ENCODE data around the gene PCSK5.
A peak's percentile ranks its signal among the peaks of the same experiment; 100 is the strongest.
"Not testable (repeated sequence)": the region's sequence is repeated elsewhere in the genome, so short reads cannot be mapped to it uniquely, and the experiment has no call there.

The PCSK5 gene

DNA sequence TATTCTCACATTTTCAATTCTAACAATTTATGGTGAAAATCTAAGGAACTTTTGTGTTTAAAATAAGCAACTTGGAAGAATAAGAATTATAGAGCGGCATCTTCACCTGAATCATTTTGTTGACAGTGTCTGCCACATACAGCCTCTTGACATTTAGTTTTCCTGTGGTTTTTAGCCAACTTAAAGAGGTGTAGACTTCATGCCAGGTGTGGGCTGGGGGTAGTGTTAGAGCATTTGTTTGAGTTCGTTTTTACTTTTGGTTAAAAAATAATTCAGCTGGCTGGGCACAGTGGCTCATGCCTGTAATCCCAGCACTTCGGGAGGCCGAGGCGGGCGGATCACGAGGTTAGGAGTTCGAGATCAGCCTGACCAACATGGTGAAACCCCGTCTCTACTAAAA lies 72.8 kb downstream of the PCSK5 start:
- not testable (repeated sequence) for DNase-seq

GRCh38 chr9:75964427-75964826 lies 74.0 kb downstream of the PCSK5 start:
- no peak for DNase-seq

DNA sequence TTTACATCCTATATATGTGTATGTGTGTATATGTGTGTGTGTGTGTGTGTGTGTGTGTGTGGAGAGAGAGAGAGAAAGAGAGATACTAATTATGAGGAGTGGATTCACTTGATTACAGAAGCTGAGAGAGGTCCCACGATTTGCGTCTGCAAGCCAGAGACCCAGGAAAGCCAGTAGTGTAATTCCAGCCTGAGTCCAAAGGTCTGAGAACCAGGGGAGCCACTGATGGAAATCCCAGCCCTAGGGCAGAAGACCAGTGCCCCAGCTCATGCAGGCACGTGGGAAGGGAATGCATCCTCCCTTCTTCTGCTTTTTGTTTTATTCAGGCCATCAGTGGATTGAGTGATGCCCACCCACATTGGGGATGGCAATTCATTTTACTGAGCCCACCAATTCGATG lies 74.8 kb downstream of the PCSK5 start:
- DNase-seq: no peak

- no peak for DNase-seq
Observed at GRCh38 chr9:75967556-75967955, 77.1 kb downstream of the PCSK5 start.

GRCh38 chr9:75974016-75974766 lies 83.7 kb downstream of the PCSK5 start:
- DNase-seq: no peak

DNA sequence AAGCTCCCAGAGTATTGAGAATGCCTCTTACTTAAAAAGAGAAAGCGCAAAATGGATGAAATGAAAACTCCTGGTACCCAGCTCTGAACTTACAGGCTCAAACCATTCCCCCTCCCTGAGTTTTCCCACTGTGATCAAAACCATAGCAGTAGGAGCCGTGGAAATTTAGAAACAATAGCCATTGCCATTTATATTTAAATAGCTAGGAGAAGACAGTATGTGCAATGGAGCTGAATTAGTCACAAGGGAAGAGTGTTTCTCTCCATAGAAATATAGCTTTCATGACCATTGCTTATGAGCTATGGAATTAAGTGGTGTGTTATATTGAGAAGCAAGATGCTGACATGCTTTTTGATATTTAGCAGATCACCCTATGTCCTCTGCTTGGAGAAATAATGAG lies 84.6 kb downstream of the PCSK5 start:
- DNase-seq: no peak

DNA sequence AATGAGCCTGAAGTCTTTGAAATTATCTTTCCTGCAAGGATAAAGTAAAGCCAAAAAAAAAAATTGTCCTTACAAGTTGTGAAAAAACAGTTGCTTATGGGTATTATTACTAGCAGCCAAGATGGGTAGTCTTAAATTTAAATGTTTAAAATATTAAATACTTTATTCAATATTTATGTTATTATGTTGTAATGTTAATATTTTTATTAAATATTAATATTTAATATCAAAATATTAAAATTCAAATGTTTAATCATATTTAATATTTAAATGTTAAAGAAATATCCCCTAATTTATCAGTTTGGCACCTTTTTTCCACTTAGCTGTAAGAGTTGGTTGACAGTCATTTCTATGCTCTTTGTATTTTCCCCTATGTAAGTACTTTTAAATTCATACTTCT lies 86.1 kb downstream of the PCSK5 start:
- DNase-seq: no peak

DNA sequence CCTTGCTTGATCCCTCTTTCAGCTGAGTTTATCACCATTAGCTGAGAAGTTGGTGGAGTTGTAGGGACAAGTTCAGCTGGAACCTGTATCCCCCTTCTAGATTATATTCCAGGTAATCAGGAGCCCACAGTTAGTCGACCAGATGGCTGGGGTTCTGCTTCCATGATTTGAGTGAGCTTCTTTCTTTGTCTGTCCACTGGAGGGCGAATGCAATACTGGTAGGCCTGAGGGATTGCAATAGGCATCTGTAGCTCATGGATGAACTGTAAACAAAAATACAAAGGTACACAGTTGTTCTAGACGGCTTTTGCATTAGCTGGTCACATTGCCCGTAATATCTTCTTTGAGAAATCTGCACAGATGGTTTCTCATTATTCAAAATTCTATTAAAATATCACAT lies 88.9 kb downstream of the PCSK5 start:
- peak in 3 of 4 experiments; percentile 3 to 29 (median 21) for DNase-seq

- DNase-seq: no peak
Observed at GRCh38 chr9:75983319-75984045, 93.0 kb downstream of the PCSK5 start.

GRCh38 chr9:75985515-75985914 lies 95.0 kb downstream of the PCSK5 start:
- no peak for DNase-seq

DNA sequence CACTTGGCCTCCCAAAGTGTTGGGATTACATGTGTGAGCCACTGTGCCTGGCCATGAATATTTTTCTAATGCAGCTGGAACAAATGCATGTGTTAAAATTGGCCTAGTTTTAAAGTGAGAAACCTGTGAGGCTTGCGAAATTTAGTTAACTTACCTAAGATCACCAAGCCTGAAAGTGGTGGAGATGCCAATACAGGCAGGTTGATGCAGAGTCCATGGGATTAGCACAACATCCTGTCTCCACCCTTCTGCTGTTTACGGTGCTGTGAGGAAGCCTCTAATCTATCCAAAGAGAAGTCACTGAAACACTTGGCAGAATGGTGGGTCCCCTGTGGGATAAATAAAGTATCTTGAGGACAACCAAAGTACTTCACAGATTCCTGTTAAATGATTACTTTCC lies 98.2 kb downstream of the PCSK5 start:
- DNase-seq: no peak

GRCh38 chr9:75990156-75990555 lies 99.7 kb downstream of the PCSK5 start:
- no peak for DNase-seq

GRCh38 chr9:75990576-75991304 lies 100.3 kb downstream of the PCSK5 start:
- DNase-seq: no peak

GRCh38 chr9:75992482-75993206 lies 102.2 kb downstream of the PCSK5 start:
- DNase-seq: no peak

DNA sequence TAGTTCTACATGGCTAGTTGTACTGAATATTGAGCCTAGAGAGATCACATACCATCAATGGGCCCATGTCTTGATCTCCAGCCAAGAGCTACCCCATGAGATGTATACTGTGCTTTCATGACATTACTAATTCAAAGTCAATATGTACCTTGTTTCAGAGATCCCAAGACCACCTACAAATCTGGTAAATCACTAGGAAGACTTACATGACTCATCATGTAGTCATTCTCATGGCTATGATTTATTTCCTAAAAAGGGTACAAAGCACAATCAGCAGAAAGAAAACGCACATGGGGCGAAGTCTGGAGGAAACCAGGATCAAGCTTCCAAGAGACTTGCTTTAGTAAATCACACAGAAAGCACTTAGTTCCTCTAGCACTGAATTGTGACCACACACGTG lies 103.0 kb downstream of the PCSK5 start:
- peak in 3 of 4 experiments; percentile 4 to 28 (median 12) for DNase-seq

GRCh38 chr9:75995066-75995465 lies 104.6 kb downstream of the PCSK5 start:
- no peak for DNase-seq

DNA sequence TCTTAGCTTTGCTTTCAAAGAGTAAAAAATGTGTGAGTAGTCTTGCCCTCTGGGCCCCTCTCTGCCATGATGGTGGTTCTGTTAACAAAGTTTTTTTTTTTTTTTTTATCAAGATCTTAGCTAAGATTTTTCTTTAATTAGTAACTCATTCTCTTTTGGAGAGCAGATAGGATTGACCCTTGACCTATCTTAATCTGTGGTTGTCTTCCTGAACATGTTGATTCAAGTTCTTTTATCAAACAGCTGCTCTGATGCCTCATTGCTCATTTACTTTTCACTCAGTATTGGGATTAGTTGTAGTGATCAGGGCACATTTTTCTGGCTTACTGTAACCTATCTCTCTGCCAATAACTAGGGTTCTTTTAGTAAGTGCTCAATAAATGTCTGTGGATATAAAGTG lies 106.3 kb downstream of the PCSK5 start:
- no peak for DNase-seq

DNA sequence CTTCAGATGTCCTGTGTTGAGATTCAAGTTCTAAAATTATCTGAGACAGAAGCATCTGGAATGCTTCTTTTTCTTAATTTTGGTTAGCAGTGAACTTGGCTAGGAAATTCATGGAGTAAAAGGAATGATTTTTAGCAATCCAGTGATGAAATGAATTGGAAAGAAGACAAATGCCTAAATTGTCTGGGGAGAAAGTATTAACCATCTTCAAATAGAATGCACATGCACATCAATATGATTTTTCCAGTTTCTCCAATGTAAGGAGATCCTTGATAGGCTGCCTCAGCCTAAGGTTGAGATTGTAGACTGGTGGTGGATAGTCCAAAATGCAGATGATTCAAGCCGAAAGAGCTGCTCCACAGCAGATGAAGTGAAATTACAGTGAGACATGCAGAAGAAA lies 106.7 kb downstream of the PCSK5 start:
- DNase-seq: no peak

DNA sequence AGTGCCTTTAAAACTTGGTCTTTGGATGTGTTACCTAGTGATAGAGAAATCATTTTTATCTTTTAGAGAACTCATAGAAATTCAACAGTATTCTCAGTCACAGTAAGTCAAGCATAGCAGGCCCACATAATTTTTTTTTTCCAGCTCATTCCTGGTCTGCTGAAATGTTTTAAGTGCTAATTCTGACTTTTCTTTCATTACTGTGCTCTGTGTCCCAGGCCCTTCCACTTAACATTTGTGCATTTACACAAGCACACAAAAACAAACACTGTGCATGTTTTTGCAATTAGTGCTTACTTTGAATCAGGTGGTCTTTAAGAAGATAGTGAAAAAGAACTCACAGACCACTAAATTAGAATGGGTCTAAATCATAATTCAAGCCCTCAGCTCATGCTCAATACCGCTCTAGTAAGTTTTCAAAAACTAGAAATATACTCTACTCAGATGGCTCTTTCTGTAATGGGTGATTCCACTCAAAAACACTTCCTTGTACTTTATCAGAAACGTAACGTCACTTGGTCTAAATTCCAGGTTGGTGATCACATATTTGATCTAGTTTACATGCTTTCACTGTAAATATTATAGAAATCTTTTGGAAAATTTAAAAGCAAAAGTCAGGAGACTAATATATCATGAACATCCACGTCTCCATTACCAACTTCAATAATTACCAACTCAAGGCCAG lies 107.8 kb downstream of the PCSK5 start:
- DNase-seq: no peak

DNA sequence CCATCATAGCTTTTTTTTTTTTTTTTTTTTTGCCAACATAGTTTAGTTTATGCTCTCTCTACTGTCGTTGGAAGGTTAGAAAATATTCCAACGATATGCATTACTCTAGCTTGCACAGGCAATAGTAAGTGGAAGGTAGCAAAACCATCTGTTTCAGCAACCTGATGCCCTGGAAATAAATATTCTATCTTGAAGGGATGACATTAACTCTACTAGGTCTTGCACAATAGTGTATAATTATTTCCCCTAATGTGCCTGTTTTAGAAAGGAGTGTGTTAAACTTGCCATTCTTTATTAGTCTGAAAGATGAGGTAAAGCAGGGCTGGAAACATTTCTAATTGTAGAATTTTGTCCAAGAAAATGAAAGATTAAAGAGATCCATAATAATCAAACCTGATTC lies 111.0 kb downstream of the PCSK5 start:
- DNase-seq: no peak

DNA sequence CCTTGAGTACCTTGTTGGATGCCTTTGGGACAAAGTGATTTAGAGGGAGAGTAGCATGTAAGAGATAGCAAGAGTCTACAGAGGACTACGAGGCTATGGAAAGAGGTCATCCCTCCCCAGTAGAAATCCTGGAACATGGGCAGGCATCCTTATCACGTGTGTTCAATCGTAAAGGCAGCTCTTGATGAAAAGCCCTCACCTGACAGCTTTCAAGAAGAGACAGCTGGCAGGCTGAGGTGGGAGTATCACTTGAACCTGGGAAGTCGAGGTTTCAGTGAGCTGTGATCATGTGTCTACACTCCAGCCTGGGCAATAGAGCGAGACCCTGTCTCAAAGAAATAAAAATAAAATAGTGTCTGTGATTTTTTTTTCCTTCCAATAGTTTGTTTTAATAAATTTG lies 112.6 kb downstream of the PCSK5 start:
- no peak for DNase-seq

GRCh38 chr9:76004526-76004925 lies 114.1 kb downstream of the PCSK5 start:
- no peak for DNase-seq
